Tibial nerve (tissue), 4 donors: ENCODE data around the gene GPR63.

Experiments
- CTCF ChIP-seq, 5 experiments: fragments of 200-600 bp in 3 of 5; fragments of 450-650 bp in 2 of 5; sonication (generic) in 3 of 5; IDR thresholded peaks; one replicate each; pipeline ENCODE4 v1.5.1; 2016 to 2019; ENCODE audit warnings: antibody characterized with exemption in 5 of 5, mild to moderate bottlenecking in 3 of 5, moderate library complexity in 2 of 5
- EP300 ChIP-seq, 2 donors: sonication (generic); formaldehyde crosslinking; IDR thresholded peaks; one replicate each; pipeline ENCODE4 v1.6.1; 2017; ENCODE audit warnings: antibody characterized with exemption in 2 of 2, mild to moderate bottlenecking in 1 of 2
- POLR2A ChIP-seq, 2 donors: fragments of 450-650 bp; IDR thresholded peaks; one replicate each; pipeline ENCODE4 v1.6.1; 2017; ENCODE audit warnings: antibody characterized with exemption in 2 of 2, mild to moderate bottlenecking in 2 of 2, moderate library complexity in 2 of 2

GRCh38 chr6:96856856-96857255 lies 19.6 kb upstream of the GPR63 start:
- TF ChIP-seq CTCF (IDR thresholded peaks at IDR 0.05) (no peak), POLR2A (IDR thresholded peaks at IDR 0.05) (no peak), EP300 (IDR thresholded peaks at IDR 0.05) (no peak)
